Endothelial cell of umbilical vein (primary cell): ENCODE measurements around the gene DRC1. TPM values are rescaled to one million over a fixed set of nuclear protein-coding genes. Genes with fewer than 3 reads are reported as not detected.

ENCODE experiments used
- BruUV-seq: library from RNA; stranded (reverse); fragments of 400-500 nt; replicated peaks from 2 replicates; lab custom pipeline; 2021; lab: Mats Ljungman, UMichigan
- CTCF ChIA-PET: fragments of 300-600, 350-600 bp; sonication (Branson Sonifier 250); formaldehyde crosslinking; loops from one replicate; lab custom pipeline; 2021; ENCODE audit warnings: antibody characterized with exemption, inconsistent platforms; lab: Charles Lee
- POLR2A ChIA-PET: fragments of 300-600, 350-600 bp; sonication (Branson Sonifier 250); formaldehyde crosslinking; loops from one replicate; lab custom pipeline; 2021; ENCODE audit warnings: antibody characterized with exemption, inconsistent platforms; lab: Charles Lee
- DNase-seq: peaks from one replicate; pipeline ENCODE4 v3.0.0-alpha.2; 2011; ENCODE audit warnings: low read depth, low spot score
- FAIRE-seq: peaks from 2 replicates; lab custom pipeline; 2011; peaks lifted over from hg19 to GRCh38; lab: Jason Lieb, UNC
- H2AFZ ChIP-seq: 2 replicates; pipeline ENCODE4 v1.6.0; 2012; ENCODE audit warnings: low read depth, low read length, control low read depth, inconsistent platforms
- H3K27ac ChIP-seq: 2 replicates; pipeline ENCODE4 v1.5.1; 2011; ENCODE audit warnings: low read depth, mild to moderate bottlenecking, control low read depth, low read length, moderate library complexity; ENCODE audit not compliant: insufficient read depth
- H3K27me3 ChIP-seq, 2 experiments: 2 replicates each; pipeline versions ENCODE4 v1.6.0 to v1.6.1; 2011; ENCODE audit warnings: low read length in 2 of 2, mixed read lengths in 1 of 2; ENCODE audit not compliant: control insufficient read depth in 2 of 2, insufficient read depth in 2 of 2
- H3K36me3 ChIP-seq, 2 experiments: 2 replicates in 1 of 2; 3 replicates in 1 of 2; pipeline ENCODE4 v1.5.1; 2011; ENCODE audit warnings: low read length in 2 of 2, mild to moderate bottlenecking in 1 of 2, moderate library complexity in 1 of 2; ENCODE audit not compliant: control insufficient read depth in 2 of 2, insufficient read depth in 2 of 2; ENCODE audit errors: extremely low read depth in 1 of 2
- H3K4me1 ChIP-seq: 3 replicates; pipeline ENCODE4 v1.5.1; 2011; ENCODE audit warnings: mild to moderate bottlenecking, low read length; ENCODE audit not compliant: control insufficient read depth, insufficient read depth; ENCODE audit errors: extremely low read depth
- H3K4me2 ChIP-seq: 2 replicates; pipeline ENCODE4 v1.6.1; 2011; ENCODE audit warnings: low read length, control low read depth, mixed read lengths; ENCODE audit not compliant: insufficient read depth
- H3K4me3 ChIP-seq, 3 experiments: fragments of 200-600 bp in 1 of 3; sonication (generic), shearing (Covaris generic) in 1 of 3; replicated peaks in 1 of 3; 2 replicates each; pipeline ENCODE4 v1.5.1; 2011 to 2016; ENCODE audit warnings: control low read depth in 3 of 3, low read length in 3 of 3, mild to moderate bottlenecking in 2 of 3, inconsistent platforms in 1 of 3, low read depth in 1 of 3, moderate library complexity in 1 of 3; ENCODE audit not compliant: insufficient read depth in 1 of 3
- H3K79me2 ChIP-seq: 2 replicates; pipeline ENCODE4 v1.6.0; 2012; ENCODE audit warnings: low read length, inconsistent platforms; ENCODE audit not compliant: control insufficient read depth, insufficient read depth
- H3K9ac ChIP-seq: replicated peaks from 2 replicates; pipeline ENCODE3; 2011; ENCODE audit warnings: low read length, control low read depth; ENCODE audit not compliant: insufficient read depth; ENCODE audit errors: extremely low read depth
- H3K9me1 ChIP-seq: replicated peaks from 3 replicates; pipeline ENCODE4 v1.6.0; 2011; ENCODE audit warnings: mild to moderate bottlenecking, low read length; ENCODE audit not compliant: control insufficient read depth, insufficient read depth; ENCODE audit errors: extremely low read depth
- H3K9me3 ChIP-seq: replicated peaks from 2 replicates; pipeline ENCODE4 v1.5.1; 2012; ENCODE audit warnings: low read length, inconsistent platforms; ENCODE audit not compliant: control insufficient read depth, insufficient read depth
- H4K20me1 ChIP-seq: replicated peaks from 2 replicates; pipeline ENCODE3; 2011; ENCODE audit warnings: mild to moderate bottlenecking, low read length; ENCODE audit not compliant: control insufficient read depth, insufficient read depth; ENCODE audit errors: extremely low read depth
- EZH2 ChIP-seq: IDR thresholded peaks from 2 replicates; pipeline ENCODE4 v1.6.1; 2012; ENCODE audit warnings: borderline replicate concordance, low read depth, mild to moderate bottlenecking, moderate library complexity, low read length, inconsistent platforms; ENCODE audit not compliant: severe bottlenecking
- FOS ChIP-seq: IDR thresholded peaks from 2 replicates; pipeline ENCODE4 v1.6.1; 2011; ENCODE audit warnings: mild to moderate bottlenecking, low read length, moderate library complexity, borderline replicate concordance; ENCODE audit not compliant: insufficient read depth
- GATA2 ChIP-seq: IDR thresholded peaks from 2 replicates; pipeline ENCODE4 v1.7.0; 2011; ENCODE audit warnings: low read depth, mild to moderate bottlenecking, moderate library complexity, mixed read lengths, low read length; ENCODE audit not compliant: insufficient read length, insufficient read depth
- JUN ChIP-seq: IDR thresholded peaks from 2 replicates; pipeline ENCODE4 v1.6.1; 2011; ENCODE audit warnings: borderline replicate concordance, low read depth; ENCODE audit not compliant: insufficient read length, insufficient read depth
- MYC ChIP-seq: IDR thresholded peaks from one replicate; pipeline ENCODE4 v1.6.1; 2011; ENCODE audit warnings: mild to moderate bottlenecking, low read depth, low read length
- POLR2A ChIP-seq: IDR thresholded peaks from 2 replicates; pipeline ENCODE4 v1.6.1; 2012; ENCODE audit warnings: low read depth, mild to moderate bottlenecking, control low read depth, low read length
- POLR2AphosphoS5 ChIP-seq: IDR thresholded peaks from 2 replicates; pipeline ENCODE4 v1.6.1; 2012; ENCODE audit warnings: low read depth, mild to moderate bottlenecking, control low read depth, low read length, moderate library complexity; ENCODE audit not compliant: insufficient read depth
- dilution Hi-C: fragments of 300-500 bp; cut with MboI; formaldehyde crosslinking; loops from one replicate; pipeline ENCODE4 v1.15.0; 2019; ENCODE audit warnings: low sequenced_read_pairs; ENCODE audit not compliant: extremely low pct_ligation_motif_present
- intact Hi-C: fragments of 100-400 bp; cut with micrococcal nuclease; formaldehyde crosslinking; loops from one replicate; pipeline ENCODE4 v1.10.0; 2022
- polyA plus RNA-seq, 4 experiments: library from polyadenylated mRNA; depleted of rRNA in 3 of 4; stranded (reverse) in 3 of 4; unstranded in 1 of 4; fragments of >200 nt; gene quantifications; 2 replicates each; pipeline versions ENCODE4 v1.2.1 to v1.2.3, GENCODE V29; 2011 to 2012; ENCODE audit warnings: missing spikeins in 1 of 4
- total RNA-seq: library from RNA; stranded (reverse); gene quantifications from 2 replicates; pipeline ENCODE4 v1.2.3, GENCODE V29; 2021
- TF ChIP-seq, protein P1 (sequence below), 2 donors: IDR thresholded peaks; 1 replicate in 1 of 2; 2 replicates in 1 of 2; pipeline ENCODE4 v1.5.1; 2011; ENCODE audit warnings: low read length in 2 of 2, mild to moderate bottlenecking in 2 of 2, moderate library complexity in 2 of 2, control low read depth in 1 of 2, inconsistent platforms in 1 of 2, low read depth in 1 of 2; ENCODE audit not compliant: insufficient read depth in 1 of 2; ENCODE audit errors: extremely low read depth in 1 of 2
- TF ChIP-seq, protein P2 (sequence below): IDR thresholded peaks from 2 replicates; pipeline ENCODE4 v1.6.1; 2011; ENCODE audit not compliant: insufficient read depth, insufficient read length

The DRC1 gene
- total and polyA plus RNA-seq, 2 donors (not counting 3 experiments of a cell fraction or from before 2014, with no cell fraction given) = 0.44 TPM; not detected in 1

DNA sequence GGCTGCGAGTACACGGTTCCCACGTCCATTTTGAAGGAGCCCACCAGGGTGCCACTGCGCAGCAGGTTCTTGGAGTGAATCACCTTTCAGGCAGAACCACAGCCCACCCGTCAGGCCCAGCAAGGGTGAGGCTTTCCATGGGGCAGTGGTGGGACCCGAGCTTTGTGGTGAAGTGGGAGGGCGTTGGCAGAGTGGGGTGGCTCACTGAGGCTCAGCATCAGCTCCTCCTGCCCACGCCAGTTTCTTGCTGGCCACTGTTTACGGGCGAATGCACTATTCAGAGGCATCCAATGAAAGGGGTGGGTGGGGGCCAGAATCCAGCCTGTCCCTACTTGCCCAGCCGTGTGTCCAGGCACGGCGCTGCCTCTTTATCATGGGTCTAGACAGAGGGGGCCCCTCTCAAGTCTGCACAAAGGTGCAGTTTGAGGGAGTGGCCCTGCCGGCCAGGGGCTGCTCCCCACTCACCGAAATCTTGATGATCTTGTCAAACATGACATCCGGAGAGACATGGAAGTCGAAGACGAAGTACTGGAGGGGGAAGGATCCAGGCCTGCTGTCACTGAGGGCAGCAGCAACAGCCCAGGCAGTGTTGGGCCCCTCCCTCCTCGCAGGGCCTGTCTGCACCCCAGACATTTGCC lies 87.6 kb downstream of the DRC1 start:
- BruUV-seq = no TSS peak
- H3K9ac ChIP-seq = no peak overlapping the region
- peaks cover 24% of the 10 kb centered on the region for H3K4me1 ChIP-seq
- H3K9me1 ChIP-seq = no peaks in the 10 kb centered on the region
- ChIA-PET POLR2A (no interaction called here), CTCF (no interaction called here)
- no peak for TF ChIP-seq FOS
- no peaks in the 10 kb centered on the region for H3K36me3 ChIP-seq
- no peak overlapping the region for H3K4me2 ChIP-seq
- no peaks in the 10 kb centered on the region for H4K20me1 ChIP-seq
- H3K27me3 ChIP-seq = no peaks in the 10 kb centered on the region
- dilution Hi-C loops (no loop called here), intact Hi-C loops (no loop called here)
- H3K79me2 ChIP-seq = no peaks in the 10 kb centered on the region
- FAIRE-seq = no peak
- H2AFZ ChIP-seq = no peak overlapping the region
- H3K9me3 ChIP-seq = no peaks in the 10 kb centered on the region
- no peak for DNase-seq
- no peak overlapping the region for H3K4me3 ChIP-seq
- no peak overlapping the region for H3K27ac ChIP-seq

DNA sequence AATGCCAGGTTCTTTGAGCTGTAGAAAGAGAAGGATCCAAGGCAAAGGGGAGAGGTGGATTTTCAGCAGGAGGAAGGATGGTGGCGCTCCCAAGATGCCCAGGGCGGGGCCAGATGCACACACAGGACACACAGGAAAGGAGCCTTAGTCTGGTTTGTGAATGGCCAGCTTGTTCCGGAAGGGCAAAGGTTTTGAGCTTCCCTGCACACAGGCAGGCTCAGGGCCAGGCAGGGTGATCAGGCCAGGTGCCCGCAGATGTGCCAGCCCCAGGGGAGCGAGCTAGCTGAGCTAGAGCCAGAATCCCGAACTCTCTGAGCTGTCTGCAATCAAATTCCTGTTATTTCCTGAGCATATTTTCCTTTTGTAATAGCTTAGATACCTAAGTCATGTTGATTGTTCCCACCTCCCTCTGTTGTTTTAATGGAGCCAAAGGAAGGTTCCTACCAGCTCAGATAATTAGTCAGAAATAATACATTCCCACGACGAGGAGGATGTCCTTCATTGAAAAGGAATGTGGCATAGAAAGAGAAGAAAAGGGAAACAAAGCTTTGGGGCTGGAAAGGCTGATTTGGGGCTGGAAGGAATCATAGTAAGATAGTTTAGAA lies 89.9 kb downstream of the DRC1 start:
- Histone ChIP-seq H3K9me1 (no peaks in the 10 kb centered on the region), H3K36me3 (no peaks in the 10 kb centered on the region), H2AFZ (peak overlapping the region; percentile 23), H3K27ac (peak overlapping the region; percentile 93), H3K4me2 (peak overlapping the region; percentile 37), H3K79me2 (no peaks in the 10 kb centered on the region), H4K20me1 (no peaks in the 10 kb centered on the region), H3K27me3 (no peaks in the 10 kb centered on the region), H3K4me1 (peaks cover 29% of the 10 kb centered on the region), H3K4me3 (peak overlapping the region in 1 of 3 experiments; percentile 3), H3K9ac (peak overlapping the region; percentile 46), H3K9me3 (no peaks in the 10 kb centered on the region)
- no peak for TF ChIP-seq MYC
- TF ChIP-seq FOS = no peak
- TF ChIP-seq POLR2A = no peak
- no peak for TF ChIP-seq EZH2
- TF ChIP-seq GATA2 = no peak
- TF ChIP-seq, protein P1, sequence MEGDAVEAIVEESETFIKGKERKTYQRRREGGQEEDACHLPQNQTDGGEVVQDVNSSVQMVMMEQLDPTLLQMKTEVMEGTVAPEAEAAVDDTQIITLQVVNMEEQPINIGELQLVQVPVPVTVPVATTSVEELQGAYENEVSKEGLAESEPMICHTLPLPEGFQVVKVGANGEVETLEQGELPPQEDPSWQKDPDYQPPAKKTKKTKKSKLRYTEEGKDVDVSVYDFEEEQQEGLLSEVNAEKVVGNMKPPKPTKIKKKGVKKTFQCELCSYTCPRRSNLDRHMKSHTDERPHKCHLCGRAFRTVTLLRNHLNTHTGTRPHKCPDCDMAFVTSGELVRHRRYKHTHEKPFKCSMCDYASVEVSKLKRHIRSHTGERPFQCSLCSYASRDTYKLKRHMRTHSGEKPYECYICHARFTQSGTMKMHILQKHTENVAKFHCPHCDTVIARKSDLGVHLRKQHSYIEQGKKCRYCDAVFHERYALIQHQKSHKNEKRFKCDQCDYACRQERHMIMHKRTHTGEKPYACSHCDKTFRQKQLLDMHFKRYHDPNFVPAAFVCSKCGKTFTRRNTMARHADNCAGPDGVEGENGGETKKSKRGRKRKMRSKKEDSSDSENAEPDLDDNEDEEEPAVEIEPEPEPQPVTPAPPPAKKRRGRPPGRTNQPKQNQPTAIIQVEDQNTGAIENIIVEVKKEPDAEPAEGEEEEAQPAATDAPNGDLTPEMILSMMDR (IDR thresholded peaks at IDR 0.05; ENCODE audit: extremely low read depth in 1 of 2, insufficient read depth in 1 of 2, low read depth in 1 of 2, low read length in 2 of 2) = no peak
- TF ChIP-seq JUN = peak; percentile 69
- no peak for TF ChIP-seq POLR2AphosphoS5
- TF ChIP-seq, protein P2, sequence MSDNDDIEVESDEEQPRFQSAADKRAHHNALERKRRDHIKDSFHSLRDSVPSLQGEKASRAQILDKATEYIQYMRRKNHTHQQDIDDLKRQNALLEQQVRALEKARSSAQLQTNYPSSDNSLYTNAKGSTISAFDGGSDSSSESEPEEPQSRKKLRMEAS = no peak
- no TSS peak for BruUV-seq
- DNase-seq = peak; percentile 91
- intact Hi-C loops (loop anchor here (1.0 to 2.0 kb wide), 2 partner anchors 12 to 37 kb away; no protein-coding TSS in a partner anchor), dilution Hi-C loops (no loop called here)
- ChIA-PET POLR2A (interaction anchor here (0.6 kb wide), 1 partner anchor 45 kb away, joined by 6 read pairs; no protein-coding TSS in a partner anchor), CTCF (interaction anchor here (0.7 to 2.3 kb wide), 7 partner anchors 11 to 254 kb away, joined by 3 to 10 read pairs (median 3); no protein-coding TSS in a partner anchor)
- peak; percentile 97 for FAIRE-seq
